Epidermal melanocyte (primary cell): ENCODE results near the gene WDR5.

Experiments used
- DNase-seq: peaks from one replicate; pipeline ENCODE4 v3.0.0; 2011; ENCODE audit warnings: low spot score; ENCODE audit not compliant: insufficient read length

The WDR5 gene

DNA sequence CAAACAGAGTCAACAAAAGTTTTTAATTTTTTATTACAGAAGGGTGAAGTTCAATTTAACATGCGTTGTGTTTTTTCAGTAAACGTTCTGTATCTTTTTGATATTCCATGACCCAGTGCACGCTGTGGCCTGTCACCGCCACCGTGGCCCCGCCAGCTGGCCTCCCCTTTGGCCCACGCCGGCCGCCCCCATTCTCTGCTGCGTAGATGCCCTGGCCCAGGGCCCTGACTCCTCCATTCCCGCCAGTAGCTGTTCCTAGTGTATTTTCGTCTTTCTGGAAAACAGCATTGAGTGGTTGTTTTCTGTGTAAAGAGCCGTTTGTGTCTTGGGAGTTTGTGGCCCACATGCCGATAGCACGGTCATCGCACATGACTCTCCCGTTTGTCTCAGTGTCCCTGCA, 22.4 kb downstream of the WDR5 start:
- DNase-seq = no peak

DNA sequence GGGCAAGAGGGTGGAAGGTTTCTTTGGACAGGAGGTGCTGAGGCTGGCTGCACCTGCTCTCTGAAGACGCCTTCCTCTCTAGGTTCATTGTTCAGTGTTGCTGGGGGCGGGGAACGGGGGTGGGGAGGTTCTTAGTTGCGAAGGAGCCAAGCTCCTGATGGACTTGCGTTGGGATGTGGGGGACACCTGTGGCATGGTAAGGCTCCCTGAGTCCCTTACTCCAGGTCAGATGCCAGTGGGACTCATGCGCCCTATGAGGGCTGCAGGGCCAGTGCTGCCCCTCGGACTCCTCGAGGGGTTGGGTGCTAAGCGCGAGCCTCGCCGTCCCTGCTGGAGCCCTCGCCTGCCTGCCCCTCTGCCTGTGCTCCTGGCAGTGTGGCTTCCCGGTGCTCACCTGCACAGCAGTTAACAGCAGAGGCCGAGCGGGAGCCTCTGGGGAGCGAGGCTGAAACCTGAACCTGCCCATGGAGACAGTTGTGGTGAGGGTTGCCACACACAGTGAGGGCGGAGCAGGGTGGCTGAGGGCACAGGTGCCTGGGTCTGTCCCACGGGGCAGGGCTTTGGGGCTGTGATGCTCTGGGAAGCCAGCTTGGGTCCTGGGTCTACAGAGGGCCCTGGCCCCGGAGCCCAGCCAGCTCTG, 23.0 kb downstream of the WDR5 start:
- DNase-seq = no peak

DNA sequence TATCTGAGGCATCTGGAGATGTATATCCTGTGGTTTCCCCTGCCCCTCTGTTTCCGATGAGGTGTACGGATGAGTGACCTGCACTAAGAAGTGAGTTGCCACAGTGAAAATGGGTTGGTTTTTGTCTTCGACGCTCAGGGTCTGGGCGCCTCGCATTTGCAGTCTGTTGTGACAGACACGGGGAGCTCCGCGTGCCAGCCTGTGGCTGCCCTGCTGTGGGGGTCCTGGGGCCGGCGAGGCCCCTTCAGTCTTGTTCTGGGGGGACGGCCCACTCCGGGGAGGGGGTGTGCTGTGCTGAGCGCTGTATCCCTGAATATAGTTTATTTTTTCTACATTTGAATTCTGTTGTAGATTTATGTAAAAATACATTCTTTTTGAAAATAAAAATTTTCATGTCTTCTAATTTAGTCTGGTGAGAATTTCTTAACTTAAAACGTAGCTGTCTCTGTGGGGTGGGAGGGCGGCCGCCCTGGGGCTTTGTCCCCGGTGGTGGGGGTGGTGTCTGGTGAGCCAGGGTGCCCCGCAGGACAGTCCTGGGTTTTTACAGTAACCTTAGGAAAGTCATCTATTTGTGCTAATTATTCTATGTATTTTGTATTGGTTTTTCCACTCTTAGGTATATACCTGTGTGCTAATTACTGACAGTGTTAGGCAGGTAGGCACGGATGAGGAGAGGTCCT, 23.8 kb downstream of the WDR5 start:
- no peak for DNase-seq

DNA sequence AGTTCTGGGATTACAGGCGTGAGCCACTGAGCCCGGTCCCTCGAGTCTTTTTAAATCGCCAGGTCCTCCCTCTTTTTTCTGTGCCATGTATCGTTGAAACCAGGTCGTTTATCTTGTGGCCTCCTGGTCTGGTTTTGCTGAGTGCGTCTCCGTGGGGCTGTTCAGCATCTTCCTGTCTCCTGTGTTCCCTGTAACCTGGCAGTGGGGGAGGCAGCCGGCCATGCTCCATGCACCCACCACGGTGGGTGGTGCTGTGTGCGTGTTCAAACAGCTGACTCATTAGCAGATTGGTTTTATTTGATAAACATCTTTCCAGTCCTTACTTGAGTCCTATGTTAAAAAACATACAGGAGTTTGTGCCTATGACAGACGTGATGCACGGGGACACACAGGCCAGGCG, 25.8 kb downstream of the WDR5 start:
- no peak for DNase-seq

DNA sequence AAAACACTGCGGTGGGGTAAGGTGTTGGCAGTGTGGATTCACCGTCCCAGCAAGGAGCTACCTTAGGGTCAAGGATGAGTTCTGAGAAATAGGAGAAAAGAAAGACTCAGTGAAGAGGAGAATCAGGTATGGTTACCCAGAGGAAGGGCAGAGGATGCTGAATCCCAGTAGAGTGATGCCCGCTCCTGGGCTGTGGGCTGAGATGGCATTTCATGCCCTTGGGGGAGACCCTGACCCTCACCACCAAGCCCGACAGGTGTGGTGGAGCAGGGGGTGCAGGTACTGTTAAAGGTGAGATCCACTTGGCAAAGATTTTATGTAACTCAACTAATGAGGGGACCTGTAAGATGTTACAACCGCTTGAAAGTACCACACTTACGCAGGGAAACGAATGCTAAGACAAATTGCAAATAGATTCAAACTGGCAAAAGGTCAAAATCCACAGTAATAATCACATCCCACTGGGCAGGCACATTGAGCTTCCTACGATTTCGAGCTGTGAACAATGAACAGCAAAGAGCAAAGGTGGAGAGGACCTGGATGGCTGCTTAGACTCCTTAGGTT, 26.4 kb downstream of the WDR5 start:
- no peak for DNase-seq

DNA sequence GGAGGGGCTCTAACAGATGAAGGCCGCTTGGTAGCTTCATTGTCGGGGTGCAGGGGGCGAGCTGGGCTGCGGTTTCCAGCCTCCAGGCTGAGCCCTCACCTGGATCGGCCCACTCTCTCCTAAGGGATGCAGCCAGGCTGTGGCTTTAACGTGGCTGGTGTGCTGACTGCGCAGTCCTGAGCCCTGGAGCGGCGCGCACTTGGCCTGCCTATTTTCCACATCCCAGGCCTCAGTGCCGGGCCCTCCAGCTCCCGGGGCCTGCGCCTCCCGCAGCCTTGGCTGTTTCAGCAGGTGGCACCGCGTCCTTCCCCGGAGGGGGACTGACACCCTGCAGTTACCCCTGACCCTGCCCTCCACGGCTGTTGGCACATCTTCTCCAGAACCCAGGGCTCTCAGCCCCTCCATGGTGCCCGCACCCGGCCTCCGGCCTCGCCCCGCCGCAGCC, 27.1 kb downstream of the WDR5 start:
- no peak for DNase-seq

DNA sequence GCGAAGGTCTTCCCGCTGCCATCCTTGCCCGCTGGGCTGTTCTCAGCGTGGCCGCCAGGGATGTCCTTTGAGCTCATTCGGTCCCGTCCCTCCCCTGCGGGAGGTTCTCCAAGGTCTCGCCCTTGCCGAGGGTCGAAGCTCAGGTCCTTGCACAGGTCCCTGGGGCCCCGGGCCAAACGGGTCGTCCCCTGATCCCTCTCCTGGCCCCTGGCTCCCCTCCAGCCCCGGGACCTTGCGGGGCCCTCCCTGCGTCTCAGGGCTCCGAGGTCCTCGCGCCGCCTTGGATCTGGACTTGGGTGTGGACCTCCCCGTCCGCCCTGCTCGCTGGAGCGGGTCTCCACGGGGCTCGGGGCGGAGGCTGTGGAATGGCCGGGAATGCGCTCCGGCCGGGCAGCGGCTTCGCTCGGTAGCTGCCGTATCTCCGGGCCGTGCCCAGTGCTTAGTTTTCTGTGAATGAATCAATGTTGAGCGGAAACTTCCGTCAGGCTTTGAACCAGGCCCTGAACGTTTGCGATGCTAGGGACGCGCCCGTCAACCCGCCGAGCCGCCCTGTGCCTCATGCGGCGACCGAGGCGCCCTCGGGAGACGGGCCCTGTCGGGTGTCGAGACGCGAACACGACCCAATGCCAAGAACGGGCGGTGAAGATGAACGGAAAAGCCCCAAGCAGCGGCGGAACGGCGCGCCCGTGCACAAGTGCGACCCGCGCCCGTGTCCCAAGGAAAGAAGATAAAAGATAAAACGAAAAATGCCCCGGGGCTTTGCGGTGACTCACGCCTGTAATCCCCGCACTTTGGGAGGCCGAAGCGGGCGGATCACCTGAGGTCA, 27.7 kb downstream of the WDR5 start:
- DNase-seq = no peak

DNA sequence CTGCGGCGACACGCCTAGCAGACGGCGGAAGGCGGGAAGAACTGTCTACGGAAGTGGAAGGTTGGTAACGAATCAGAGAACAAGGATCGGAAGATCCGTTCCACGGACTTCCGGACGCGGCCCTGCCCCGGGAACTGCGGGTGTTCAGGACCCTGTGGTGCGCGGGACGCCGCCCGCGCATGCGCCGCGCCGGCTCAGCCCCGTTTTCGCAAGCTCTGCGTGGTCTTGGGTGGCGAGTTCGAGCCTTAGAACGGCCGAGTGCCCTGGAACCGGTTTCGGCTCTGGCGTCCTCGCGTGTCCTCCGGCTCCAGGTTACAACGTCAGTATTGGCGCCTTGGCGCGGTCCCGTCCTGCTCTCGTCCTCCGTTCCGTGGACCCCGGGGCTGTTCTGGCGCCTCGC, 29.0 kb downstream of the WDR5 start:
- DNase-seq = no peak

DNA sequence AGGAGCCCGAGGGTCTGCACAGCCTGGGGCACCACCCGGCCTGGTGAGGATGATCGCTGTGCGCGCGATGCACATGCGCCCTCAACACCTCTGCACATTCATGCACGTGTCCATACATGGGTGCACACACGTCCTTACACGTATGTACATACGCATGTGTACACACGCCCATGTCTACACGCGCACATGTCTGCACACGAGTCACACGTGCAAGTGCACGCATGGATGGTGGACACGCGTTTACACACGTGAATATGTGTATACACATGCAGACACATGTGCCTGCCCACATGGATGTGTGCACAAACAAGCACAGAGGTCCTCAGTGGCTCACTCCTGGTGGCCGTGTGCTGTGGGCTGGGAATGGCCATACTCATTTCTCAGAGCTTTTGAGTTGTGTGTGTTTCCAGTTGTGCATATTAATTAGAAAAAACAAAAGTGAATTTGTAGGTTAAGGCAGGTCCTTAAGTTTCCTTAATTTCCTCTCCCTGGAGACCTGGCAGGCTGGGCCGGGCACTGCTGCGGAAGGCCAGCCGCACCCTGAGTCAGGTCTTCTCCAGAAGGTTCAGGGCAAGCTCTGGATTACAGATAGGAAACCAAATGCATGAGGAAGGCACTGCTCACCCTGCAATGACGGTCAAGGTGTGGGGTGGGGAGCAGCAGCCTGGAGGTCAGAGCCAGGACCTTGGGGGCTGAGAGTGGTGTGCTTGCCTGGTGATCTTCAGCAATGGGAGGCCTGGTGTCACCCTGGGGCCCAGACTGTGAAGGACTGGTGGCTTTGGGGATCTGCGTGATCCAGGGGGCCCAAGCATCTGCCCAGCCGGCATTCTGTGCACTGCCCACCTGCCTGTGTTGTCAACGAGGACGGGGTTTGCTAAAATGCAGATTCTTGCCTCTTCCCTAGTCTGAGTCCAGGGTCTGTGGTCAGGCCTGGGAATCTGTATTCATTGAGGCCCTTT, 29.8 kb downstream of the WDR5 start:
- DNase-seq = no peak

DNA sequence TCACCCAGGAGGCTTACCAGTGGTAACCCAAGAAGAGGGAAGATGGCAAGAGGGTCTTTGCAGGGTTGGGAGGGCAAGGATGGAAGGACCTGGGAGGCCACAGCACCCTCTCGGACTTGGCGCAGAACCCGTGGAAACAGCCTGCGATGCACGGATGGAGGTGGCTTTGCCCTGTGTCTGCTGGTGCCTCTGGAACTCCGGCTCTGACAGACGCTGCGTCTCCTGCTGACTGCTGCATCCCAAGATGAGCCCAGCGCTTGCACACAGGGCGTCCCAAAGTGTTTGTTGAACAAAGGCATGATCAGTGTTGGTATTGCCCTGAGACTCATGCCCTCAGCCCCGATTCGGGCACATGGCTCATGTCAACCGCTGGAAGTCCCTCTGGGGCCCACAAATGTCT, 30.5 kb downstream of the WDR5 start:
- no peak for DNase-seq

DNA sequence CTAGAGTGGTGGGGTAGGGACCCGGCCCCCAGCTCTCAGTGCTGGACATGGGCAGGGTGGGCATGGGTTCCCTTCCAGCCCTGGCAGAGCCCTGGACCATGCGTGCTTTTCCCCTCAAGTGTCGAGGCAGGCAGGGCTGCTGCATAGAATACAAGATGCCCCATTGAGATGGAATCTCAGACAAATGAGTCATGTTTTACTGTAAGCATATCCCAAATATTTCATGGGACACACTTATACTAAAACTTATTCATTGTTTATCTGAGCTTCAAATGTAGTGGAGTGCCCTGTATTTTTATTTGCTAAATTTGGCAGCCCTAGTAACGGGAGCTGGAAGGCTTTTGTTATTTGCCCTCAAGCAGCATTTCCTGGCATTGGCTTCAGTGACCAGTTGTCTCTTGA, 31.6 kb downstream of the WDR5 start:
- no peak for DNase-seq

DNA sequence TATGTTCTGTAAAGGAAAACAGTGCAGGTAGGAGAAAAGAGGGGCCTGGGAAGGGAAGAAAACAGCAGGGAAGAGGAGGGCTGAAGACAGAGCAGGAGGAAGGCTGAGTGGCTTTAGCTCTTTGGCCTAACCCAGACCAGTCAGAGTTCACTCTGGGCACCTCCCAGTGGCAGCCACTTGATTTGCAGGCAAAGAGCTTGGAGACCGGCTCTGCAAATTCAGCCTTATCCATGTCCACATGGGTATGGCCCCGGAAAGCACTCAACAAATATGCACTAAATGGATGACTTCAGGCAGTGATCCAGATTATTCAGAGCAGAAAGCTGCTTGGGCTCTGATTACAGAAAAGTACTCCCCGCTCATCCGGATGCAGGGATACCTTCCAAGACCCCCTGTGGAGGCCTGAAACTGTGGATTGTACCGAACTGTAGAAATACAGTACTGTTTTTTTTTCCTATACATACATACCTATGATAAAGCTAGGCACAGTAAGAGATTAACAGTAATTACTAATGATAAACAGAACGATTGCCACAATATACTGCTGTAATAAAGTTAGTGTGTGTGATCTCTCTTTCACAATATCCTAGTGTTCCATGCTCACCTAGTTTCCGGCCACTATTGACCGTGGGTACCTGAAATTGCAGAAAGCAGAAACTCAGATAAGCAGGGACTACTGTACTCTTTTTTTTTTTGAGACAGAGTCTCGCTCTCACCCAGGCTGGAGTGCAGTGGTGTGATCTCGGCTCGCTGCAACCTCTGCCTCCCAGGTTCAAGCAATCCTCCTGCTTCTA, 33.1 kb downstream of the WDR5 start:
- DNase-seq = no peak

DNA sequence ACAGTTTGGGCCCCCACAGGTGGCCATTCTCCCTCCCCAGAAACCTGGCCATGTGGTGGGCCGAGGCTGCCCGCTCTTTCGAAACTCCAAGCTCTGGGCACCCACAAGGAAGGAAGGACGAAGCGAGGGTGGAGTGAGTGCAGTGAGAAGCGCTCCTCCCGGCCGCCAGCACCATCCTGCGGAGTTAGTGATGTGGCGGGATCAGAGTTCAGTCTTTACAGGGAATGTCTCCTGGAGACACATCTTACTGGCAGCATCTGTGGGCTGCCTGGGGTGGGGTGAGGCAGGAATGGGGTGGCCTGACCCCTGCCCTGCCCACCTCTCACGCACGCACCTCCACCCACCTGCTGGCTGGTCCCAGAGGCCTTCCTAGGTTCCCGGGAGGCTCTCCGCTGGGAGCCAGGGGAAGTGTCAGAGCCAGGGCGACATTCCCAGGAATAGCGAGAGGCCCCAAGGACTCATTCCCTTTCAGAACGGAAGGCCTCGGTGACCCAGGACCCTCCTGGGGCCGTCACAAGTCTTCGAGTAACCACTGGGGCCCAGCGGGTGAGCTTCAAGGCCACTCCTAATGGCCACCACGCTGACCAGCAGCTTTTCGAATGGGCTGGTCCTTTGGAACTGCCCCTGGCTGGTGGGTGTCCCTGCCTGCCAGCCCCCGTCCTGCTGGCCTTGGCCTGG, 34.0 kb downstream of the WDR5 start:
- no peak for DNase-seq

DNA sequence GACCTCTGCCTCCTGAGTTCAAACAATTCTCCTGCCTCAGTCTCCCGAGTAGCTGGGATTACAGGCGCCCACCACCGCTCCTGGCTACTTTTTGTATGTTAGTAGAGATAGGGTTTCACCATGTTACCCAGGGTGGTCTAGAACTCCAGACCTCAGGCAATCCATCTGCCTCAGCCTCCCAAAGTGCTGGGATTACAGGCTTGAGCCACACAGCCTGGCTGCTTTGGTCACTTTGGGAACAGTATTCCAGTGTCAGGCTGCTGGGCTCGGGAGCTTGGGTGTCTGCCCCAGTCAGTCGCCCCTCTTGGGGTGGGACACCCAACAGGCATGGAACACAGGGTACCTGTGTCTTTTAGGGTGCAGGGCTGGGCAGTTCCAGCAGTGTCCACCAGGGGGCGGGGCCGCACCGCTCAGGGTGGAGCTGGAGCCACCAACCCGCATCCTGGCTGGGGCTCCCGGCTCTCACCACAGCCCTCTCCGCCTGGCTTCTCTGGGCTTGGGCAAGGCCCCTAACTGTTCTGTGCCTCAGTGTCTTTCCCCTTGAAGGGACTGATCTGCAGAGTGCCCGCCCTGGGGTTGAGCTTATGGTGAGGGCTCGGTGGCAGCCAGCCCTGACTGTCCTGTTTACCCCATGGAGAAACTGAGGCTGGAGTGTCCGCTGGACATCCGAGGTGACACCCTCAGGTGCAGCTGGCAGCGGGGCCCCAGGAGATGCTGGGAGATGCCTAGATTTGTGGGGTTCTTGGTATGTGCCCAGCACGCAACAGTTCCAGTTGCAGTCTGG, 34.8 kb downstream of the WDR5 start:
- DNase-seq = no peak

DNA sequence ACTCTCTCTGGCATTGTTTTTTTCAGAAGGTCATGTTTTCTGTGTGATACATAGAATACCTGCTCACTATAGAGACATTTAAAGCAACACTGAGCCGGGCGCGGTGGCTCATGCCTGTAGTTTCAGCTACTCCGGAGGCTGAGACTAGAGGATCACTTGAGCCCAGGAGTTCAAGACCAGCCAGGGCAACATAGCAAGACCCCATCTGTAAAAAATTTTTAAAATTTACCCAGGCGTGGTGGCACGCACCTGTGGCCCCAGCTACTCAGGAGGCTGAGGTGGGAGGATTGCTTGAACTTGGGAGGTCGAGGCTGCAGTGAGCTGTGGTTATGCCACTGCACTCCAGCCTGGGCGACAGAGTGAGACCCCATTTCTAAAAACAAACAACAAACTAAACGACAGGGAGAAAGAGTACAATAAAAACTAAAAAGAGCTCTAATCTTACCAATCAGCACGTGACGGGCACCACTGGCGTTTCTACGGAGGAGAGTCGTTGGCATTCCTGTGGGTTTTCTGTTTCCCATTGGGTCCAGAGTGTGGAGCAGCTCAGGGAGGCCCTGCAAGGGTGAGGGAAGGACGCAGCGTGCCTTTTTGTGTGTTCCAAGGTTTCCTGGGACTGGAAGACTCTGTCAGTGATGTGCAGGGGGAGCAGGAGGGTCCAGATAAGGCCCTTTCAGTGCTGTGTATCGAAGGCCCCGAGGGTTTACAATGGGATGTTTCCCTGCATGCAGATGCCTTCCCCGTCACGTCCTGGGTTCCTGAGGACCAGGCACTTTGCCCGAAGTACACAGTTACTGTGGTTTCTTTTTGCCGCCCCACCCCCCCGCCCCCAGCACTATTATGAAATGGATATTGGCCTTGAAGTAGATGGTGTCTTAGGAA, 35.7 kb downstream of the WDR5 start:
- DNase-seq = peak; percentile 90

DNA sequence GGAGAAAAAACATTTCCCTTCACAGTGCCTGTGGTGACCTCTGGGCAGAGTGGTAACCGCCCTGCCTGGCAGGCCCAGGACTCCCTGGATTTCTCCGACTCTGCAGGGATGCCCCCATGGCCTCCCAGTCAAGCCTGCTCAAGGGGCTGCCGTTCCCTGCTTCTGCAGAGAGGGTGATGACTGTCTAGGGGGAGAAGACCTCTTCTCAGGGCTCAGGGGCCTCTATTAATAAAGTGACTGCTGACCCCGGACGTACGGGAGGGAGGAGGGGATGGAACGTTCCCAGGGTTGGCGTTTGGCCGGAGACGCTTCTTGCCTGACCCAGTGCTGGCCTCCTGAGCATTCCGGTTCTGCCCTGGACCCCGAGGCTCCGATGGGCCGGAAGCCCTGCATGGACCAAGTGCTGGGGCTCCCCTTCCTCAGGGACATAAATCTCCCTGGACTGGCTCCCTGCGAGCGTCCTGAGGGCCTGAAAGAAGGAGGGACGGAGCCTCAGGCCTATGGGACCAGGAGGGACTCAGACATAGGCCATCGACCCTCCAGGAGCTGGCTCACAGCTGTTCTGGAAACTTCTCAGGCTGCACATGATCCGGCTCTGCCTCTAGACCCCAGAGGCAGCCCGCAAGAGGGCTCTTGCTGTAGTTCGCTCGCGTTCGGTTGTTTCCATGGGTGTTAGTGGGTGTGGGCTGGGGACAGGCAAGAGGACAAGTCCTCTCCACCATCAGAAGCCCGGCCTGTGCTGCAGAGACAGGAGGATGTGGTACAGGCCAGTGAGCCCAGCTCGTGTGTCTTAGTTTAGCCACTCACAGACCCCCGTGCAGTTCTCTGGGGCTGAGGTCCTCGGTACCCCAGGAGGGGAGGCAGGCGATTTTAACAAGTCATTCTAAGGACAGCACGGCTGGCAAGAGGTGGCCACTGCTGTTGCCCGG, 36.6 kb downstream of the WDR5 start:
- no peak for DNase-seq
